Effector memory CD4-positive, alpha-beta T cell (primary cell): ENCODE data around the gene KLK14.

Experiments used
- DNase-seq, 3 donors: peaks; one replicate each; pipeline ENCODE4 v3.0.0-alpha.2; 2020
- H3K27ac ChIP-seq: 2 replicates; pipeline ENCODE4 v1.7.0; 2013; ENCODE audit warnings: mild to moderate bottlenecking, low read length, moderate library complexity; ENCODE audit not compliant: insufficient read depth, poor library complexity, severe bottlenecking
- H3K27me3 ChIP-seq: replicated peaks from 2 replicates; pipeline ENCODE4 v1.7.0; 2013; ENCODE audit warnings: mild to moderate bottlenecking, low read length; ENCODE audit not compliant: insufficient read depth, control insufficient read depth, poor library complexity, severe bottlenecking
- H3K36me3 ChIP-seq: 2 replicates; pipeline ENCODE4 v1.7.0; 2013; ENCODE audit warnings: mild to moderate bottlenecking, low read length, moderate library complexity; ENCODE audit not compliant: control insufficient read depth, insufficient read depth
- H3K4me1 ChIP-seq: 2 replicates; pipeline ENCODE4 v1.7.0; 2013; ENCODE audit warnings: low read length, mild to moderate bottlenecking; ENCODE audit not compliant: control insufficient read depth, insufficient read depth, poor library complexity, severe bottlenecking
- H3K4me3 ChIP-seq: 2 replicates; pipeline ENCODE4 v1.7.0; 2013; ENCODE audit warnings: low read length, low read depth, mild to moderate bottlenecking; ENCODE audit not compliant: insufficient read depth, poor library complexity, severe bottlenecking
- H3K9me3 ChIP-seq: 2 replicates; pipeline ENCODE4 v1.7.0; 2013; ENCODE audit warnings: mild to moderate bottlenecking, low read length, moderate library complexity; ENCODE audit not compliant: control insufficient read depth

The KLK14 gene

GRCh38 chr19:51031220-51031879 lies 51.3 kb downstream of the KLK14 start:
- Histone ChIP-seq H3K36me3 (no peaks in the 10 kb centered on the region), H3K27ac (no peak overlapping the region), H3K4me1 (no peaks in the 10 kb centered on the region), H3K9me3 (no peaks in the 10 kb centered on the region), H3K4me3 (no peak overlapping the region), H3K27me3 (no peaks in the 10 kb centered on the region)
- no peak for DNase-seq

DNA sequence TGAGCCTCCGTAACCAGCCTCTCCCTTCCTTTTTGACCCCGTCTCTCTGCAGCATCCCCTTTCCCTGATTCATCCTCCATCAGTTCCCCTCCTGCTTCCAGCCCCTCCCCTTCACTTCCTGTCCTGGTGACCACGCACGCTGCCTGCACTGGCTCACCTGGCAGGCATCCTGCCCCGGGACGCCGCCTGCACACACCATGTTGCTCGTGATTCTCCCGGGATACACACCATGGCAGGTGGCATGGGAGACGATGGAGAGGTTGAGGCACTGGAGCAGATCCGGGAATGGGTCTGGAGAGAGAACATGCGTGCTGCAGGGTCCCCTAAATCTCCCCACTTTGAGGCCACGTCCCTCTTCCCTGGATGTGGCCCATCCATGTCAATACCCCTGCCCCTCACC lies 52.1 kb downstream of the KLK14 start:
- DNase-seq = no peak
- Histone ChIP-seq H3K36me3 (no peaks in the 10 kb centered on the region), H3K27me3 (no peaks in the 10 kb centered on the region), H3K4me1 (no peaks in the 10 kb centered on the region), H3K9me3 (no peaks in the 10 kb centered on the region), H3K4me3 (no peak overlapping the region), H3K27ac (no peak overlapping the region)

- Histone ChIP-seq H3K9me3 (no peaks in the 10 kb centered on the region), H3K27me3 (peaks cover 2% of the 10 kb centered on the region), H3K4me3 (no peak overlapping the region)
These were observed 53.0 kb downstream of the KLK14 start for GRCh38 chr19:51029718-51030117.

More at GRCh38 chr19:51029718-51030117, 53.0 kb downstream of the KLK14 start:
- no peak for DNase-seq
- H3K4me1 ChIP-seq = no peaks in the 10 kb centered on the region
- no peaks in the 10 kb centered on the region for H3K36me3 ChIP-seq
- H3K27ac ChIP-seq = no peak overlapping the region
